Epidermal melanocyte (primary cell): Measurements from ENCODE around the gene PRDX3.
"Not testable (repeated sequence)": the region's sequence is repeated elsewhere in the genome, so short reads cannot be mapped to it uniquely, and the experiment has no call there.

Experiments used
- DNase-seq: peaks from one replicate; pipeline ENCODE4 v3.0.0; 2011; ENCODE audit warnings: low spot score; ENCODE audit not compliant: insufficient read length

The PRDX3 gene

DNA sequence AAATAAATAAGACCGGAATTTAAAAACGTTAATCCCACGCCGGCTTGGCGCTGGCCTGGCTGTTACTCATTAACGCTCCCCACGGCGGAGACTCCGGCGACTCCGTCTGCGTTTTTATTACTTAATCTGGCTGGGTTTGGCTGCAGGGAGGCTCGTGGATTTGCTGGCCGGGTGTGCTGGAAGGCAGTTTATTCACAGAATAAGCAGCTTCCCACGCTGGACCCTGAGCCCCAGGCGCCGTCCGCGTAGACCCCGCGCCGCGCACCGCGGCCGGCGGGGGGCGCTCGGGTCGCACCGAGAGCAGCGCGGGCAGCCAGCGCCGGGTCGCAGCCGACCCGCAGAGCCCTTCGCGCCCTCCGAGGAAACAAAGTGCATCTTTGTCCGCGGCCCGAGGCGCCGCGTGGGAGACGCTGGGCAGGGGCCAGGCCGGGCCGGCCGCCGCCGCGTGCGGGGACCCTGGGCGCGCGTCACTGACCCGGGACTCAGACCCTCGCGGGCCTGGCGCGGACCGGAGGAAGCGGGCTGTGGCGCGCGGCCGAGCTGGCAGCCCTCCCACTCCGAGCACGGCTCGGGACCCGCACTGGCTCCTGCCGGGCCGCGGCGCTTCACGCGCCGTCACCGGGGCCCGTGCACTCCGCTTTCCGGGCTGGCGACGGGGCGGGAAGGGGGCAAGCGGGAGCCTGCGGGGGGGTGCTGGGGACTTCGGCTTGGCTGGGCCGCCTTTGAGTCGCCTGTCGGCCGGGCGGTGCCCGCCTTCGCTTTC is 28.2 kb upstream of the PRDX3 start:
- DNase-seq, result peak; percentile 47

- peak; percentile 21 for DNase-seq
Observed at GRCh38 chr10:119205894-119206602, 27.4 kb upstream of the PRDX3 start.

DNA sequence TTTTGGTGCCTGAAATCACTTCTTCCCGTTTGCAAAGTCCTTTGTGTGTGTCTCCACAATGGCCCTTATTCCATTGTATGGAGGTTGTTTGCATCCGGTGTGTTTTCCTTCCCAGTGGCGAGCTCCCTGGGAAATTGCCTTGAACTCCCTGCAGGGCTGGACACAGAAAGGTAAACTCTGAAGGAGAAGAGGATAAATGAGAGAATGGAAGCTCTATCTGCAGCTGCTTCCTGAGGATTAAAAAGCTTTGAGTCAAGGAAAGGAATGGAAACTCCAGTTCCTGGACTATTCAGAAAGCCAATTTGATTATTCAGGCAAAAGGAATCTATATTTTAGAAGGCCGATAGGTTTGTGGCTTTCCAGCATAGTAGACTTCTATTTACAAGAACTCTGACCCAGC is 24.4 kb upstream of the PRDX3 start:
- DNase-seq, result no peak

GRCh38 chr10:119201233-119201632 is 22.6 kb upstream of the PRDX3 start:
- DNase-seq, result no peak

DNA sequence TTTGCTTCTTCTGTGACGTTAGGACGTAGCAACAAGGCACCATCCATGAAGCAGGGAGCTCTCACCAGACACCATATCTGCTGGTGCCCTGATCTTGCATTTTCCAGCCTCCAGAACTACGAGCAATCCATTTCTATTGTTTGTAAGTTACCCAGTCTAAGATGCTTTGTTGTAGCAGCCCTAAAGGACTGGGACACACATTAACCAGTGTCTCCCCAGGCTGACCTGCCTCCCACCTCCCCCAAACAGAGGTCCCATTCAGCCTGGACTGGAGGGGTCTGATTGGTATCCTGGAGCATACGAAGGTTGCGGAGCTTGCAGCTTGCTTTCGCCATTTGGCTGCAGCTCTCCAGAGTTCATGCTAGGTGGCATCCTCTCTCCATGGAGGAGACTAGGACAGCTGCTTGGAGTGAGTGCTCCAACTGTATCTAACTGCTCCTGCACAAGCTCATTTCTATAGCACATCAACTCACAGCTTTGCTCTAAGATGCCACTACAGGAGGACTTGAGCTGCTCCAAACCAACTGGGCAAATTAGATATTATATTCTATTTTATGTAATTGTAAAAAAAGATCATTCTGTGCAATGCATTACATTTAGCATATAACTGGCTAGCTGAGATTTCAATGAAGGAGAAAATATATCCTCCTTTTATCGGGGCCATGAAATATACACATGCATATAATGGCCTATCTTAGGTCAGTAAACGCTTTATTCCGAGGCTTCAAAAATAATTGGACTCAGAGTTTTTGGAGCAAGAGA is 20.8 kb upstream of the PRDX3 start:
- peak; percentile 57 for DNase-seq

DNA sequence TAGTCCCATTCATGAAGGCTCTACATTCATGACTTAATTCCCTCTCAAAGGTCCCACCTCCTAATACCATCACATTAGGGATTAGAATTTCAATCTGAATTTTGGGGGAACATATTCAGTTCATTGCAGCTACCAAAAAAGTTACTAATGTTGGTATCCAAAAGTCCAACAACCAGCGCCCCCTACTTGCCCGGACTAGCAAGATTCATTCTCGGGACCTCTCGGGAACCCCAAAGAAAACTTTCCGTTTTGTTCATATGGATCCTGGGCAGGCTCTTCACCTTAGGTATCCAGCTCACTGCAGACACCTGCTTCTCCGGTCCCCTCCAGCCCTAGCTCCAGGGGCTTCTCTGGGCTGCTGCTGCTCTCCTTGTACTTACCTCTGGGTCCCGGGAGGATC is 19.8 kb upstream of the PRDX3 start:
- no peak for DNase-seq

- no peak for DNase-seq
Observed at GRCh38 chr10:119197921-119198320, 19.3 kb upstream of the PRDX3 start.

GRCh38 chr10:119191881-119192280 is 13.3 kb upstream of the PRDX3 start:
- DNase-seq, result no peak

GRCh38 chr10:119190954-119191785 is 12.6 kb upstream of the PRDX3 start:
- DNase-seq, result no peak

- peak; percentile 54 for DNase-seq
Observed at GRCh38 chr10:119190353-119190752, 11.7 kb upstream of the PRDX3 start.

GRCh38 chr10:119189811-119190282 is 11.2 kb upstream of the PRDX3 start:
- peak; percentile 69 for DNase-seq

DNA sequence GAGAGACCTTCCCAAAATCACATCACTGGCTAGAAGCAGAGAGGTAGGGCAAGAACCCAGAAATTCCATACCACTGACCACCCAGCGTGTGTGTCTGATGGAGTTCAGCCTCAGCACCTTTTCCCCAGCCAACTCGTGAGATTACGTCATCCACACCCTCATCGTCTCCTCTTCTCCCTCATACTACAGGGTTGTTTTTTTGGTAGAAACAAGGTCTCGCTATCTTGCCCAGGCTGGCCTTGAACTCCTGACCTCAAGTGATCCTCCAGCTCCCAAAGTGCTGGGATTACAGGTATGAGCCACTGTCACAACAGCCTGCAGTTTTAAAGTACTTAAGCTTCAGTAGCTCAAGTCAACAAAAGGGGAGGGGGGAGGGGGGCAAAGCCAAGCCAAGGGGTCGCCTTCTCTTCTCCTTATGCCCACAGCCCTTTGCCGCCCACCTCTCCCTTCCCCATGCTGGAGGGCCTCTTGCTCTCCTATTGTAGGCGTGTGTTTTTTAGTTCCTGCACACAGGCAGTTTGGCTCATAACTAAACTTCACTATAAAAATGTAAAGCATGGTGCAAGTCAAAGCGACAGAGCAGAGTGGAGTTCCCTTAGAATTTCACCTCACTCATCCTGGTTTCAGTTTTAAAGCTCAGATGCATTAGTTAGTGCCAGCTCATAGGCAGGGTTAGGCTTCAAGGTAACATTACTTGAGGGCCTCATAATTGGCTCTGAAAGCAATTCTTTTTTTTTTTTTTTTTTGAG is 5.2 kb upstream of the PRDX3 start:
- DNase-seq, result no peak

DNA sequence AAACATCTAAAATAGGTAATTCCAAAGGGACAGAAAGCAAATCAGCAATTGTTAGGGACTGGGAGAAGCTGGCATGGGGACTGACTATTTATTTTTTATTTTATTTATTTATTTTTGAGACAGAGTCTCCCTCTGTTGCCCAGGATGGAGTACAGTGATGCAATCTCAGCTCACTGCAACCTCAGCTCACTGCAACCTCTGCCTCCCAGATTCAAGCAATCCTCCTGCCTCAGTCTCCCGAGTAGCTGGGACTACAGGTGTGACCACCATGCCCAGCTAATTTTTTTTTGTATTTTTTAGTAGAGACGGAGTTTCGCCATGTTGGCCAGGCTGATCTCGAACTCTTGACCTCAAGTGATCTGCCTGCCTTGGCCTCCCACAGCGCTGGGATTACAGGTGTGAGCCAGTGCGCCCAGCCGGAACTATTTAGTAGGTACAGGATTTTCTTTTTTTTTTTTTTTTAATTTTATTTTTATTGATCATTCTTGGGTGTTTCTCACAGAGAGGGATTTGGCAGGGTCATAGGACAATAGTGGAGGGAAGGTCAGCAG is 2.3 kb upstream of the PRDX3 start:
- not testable (repeated sequence) for DNase-seq

DNA sequence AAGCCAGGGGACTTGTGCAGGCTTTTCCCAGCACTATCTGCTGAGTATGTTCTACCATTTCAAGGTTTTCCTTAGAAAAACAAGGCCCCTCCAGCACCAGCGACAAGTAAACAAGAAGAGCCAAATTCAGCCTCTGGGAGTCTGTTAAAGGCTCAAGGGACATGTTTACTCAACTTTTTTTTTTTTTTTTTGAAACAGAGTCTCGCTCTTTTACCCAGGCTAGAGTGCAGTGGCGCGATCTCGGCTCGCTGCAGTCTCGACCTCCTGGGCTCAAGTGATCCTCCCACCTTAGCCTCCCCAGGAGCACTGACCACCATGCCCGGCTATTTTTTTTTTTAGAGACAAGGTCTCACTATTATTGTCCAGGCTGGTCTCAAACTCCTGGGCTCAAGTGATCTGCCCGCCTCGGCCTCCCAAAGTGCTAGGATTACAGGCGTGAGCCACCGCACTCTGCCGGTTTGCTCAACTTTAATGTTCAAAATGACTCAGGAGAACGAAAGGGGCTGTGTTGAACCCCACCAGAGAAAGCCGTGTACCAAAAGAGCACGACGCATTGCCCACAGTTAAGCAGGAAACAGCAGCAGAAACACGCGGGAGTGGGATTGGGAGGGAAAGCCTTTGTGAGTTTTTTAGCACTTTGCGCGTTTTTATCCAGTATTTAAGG is 772 bp downstream of the PRDX3 start:
- no peak for DNase-seq

- DNase-seq, result no peak
Observed at GRCh38 chr10:119176166-119176565, 2.4 kb downstream of the PRDX3 start.

GRCh38 chr10:119174109-119174508 is 4.5 kb downstream of the PRDX3 start:
- no peak for DNase-seq

DNA sequence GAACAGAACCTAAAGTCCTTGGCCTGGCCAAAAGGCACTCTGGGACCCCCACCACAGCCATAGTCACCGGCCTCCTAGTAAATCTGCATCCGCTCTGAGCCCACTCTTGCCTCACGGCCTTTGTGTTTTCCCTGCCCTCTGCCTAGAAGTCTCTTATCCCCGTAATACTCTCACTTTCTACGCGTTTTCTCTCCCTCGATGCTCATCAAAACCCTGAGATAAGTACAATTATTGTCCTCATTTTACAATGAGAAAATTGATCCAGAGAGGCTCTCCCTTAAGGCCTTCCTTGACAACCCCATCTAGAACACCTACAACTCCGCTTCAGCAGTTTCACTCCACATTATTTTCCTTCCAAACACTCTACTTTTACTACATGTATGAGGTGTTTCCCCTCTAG is 11.6 kb downstream of the PRDX3 start:
- DNase-seq, result no peak

GRCh38 chr10:119166564-119166963 is 12.0 kb downstream of the PRDX3 start:
- DNase-seq, result no peak

- no peak for DNase-seq
Observed at GRCh38 chr10:119166118-119166500, 12.5 kb downstream of the PRDX3 start.
